ENCODE results near the gene KCNK17.

- TF ChIP-seq FOXK2 (IDR thresholded peaks at IDR 0.05) (no peak), PKNOX1 (IDR thresholded peaks at IDR 0.05) (no peak), LEF1 (IDR thresholded peaks at IDR 0.05; ENCODE audit: borderline replicate concordance) (no peak), SP1 (IDR thresholded peaks at IDR 0.05) (no peak), BHLHE40 (IDR thresholded peaks at IDR 0.05; ENCODE audit: borderline replicate concordance) (no peak), FOXM1 (IDR thresholded peaks at IDR 0.05; ENCODE audit: borderline replicate concordance) (no peak)
These were observed 19.6 kb upstream of the KCNK17 start for GRCh38 chr6:39333644-39334438.
